Chondrocyte (in vitro differentiated cells): ENCODE measurements around the gene PPFIBP2. TPM values are rescaled to one million over a fixed set of nuclear protein-coding genes. Genes with fewer than 3 reads are reported as not detected.

Experiments used
- DNase-seq: peaks from one replicate; pipeline ENCODE4 v3.0.0; 2021; ENCODE audit warnings: mixed read lengths, low spot score
- H3K27ac Mint-ChIP-seq: one replicate; pipeline ENCODE4 v1.8.0; 2021; ENCODE audit warnings: mild to moderate bottlenecking, moderate library complexity, mixed read lengths; ENCODE audit not compliant: unreplicated experiment
- H3K27me3 Mint-ChIP-seq: 2 replicates; pipeline ENCODE4 v1.8.0; 2021; ENCODE audit warnings: low read depth, mixed read lengths
- H3K36me3 Mint-ChIP-seq: 2 replicates; pipeline ENCODE4 v1.8.0; 2021; ENCODE audit warnings: low read depth, mixed read lengths
- H3K4me1 Mint-ChIP-seq: 2 replicates; pipeline ENCODE4 v1.8.0; 2021; ENCODE audit warnings: low read depth, mild to moderate bottlenecking, mixed read lengths
- H3K4me3 Mint-ChIP-seq: one replicate; pipeline ENCODE4 v1.8.0; 2021; ENCODE audit warnings: mild to moderate bottlenecking, moderate library complexity, mixed read lengths; ENCODE audit not compliant: unreplicated experiment
- H3K9me3 Mint-ChIP-seq: 2 replicates; pipeline ENCODE4 v1.8.0; 2021; ENCODE audit warnings: low read depth, mixed read lengths
- total RNA-seq: library from RNA; stranded (reverse); gene quantifications from 3 replicates; pipeline ENCODE4 v1.2.1, GENCODE V29; 2021
- TF ChIP-seq, protein P1 (sequence below): fragments of 200-600 bp; sonication (generic); IDR thresholded peaks from 2 replicates; pipeline ENCODE4 v1.5.0; 2021; ENCODE audit warnings: antibody characterized with exemption, mild to moderate bottlenecking, moderate library complexity

The PPFIBP2 gene
- total RNA-seq, 1 donor from 2014 or later = 90.8 TPM

DNA sequence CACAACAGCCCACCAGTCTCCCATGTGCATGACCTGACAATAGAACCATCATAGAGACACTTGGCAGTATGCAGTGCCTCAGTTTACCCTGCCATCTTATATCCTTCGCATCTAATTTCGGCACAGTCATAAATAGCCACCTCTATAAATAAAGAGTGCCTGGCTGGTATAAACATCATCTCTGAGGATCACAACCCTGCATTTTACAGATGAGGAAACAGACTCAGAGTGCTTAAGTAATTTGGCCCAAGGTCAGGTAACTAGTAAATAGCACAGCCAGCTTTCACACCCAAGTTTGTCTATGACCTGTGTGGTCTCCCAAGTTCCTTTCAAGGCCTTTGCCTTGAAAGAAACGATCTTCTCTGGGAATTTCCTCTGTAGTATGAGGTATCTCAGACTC lies 114.9 kb downstream of the PPFIBP2 start:
- TF ChIP-seq, protein P1, sequence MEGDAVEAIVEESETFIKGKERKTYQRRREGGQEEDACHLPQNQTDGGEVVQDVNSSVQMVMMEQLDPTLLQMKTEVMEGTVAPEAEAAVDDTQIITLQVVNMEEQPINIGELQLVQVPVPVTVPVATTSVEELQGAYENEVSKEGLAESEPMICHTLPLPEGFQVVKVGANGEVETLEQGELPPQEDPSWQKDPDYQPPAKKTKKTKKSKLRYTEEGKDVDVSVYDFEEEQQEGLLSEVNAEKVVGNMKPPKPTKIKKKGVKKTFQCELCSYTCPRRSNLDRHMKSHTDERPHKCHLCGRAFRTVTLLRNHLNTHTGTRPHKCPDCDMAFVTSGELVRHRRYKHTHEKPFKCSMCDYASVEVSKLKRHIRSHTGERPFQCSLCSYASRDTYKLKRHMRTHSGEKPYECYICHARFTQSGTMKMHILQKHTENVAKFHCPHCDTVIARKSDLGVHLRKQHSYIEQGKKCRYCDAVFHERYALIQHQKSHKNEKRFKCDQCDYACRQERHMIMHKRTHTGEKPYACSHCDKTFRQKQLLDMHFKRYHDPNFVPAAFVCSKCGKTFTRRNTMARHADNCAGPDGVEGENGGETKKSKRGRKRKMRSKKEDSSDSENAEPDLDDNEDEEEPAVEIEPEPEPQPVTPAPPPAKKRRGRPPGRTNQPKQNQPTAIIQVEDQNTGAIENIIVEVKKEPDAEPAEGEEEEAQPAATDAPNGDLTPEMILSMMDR = no peak
- H3K27ac Mint-ChIP-seq = no peak overlapping the region

DNA sequence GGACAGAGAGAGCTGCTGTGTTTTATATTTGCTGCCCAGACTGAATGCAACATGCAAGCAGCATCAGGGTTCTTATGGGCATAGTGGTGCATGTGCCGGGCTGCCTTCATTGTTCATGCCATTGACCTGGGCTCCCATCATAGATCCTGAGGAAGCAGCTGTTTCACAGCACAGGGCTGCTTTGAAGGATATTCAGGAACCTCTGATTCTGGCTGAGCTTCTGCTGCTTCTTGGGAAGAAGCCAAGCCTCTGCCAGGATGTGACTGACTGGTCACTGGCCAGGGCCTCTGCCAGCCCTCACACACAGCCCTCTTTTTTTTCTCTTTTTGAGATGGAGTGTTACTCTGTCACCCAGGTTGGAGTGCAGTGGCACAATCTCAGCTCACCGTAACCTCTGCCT lies 116.2 kb downstream of the PPFIBP2 start:
- no peaks in the 10 kb centered on the region for H3K27me3 Mint-ChIP-seq
- TF ChIP-seq, protein P1 = no peak

More for the DNA sequence above, 114.9 kb downstream of the PPFIBP2 start:
- no peak overlapping the region for H3K4me3 Mint-ChIP-seq
- no peaks in the 10 kb centered on the region for H3K27me3 Mint-ChIP-seq
- H3K9me3 Mint-ChIP-seq = no peaks in the 10 kb centered on the region
- H3K4me1 Mint-ChIP-seq = no peaks in the 10 kb centered on the region
- no peak for DNase-seq
- peaks cover 43% of the 10 kb centered on the region for H3K36me3 Mint-ChIP-seq

DNA sequence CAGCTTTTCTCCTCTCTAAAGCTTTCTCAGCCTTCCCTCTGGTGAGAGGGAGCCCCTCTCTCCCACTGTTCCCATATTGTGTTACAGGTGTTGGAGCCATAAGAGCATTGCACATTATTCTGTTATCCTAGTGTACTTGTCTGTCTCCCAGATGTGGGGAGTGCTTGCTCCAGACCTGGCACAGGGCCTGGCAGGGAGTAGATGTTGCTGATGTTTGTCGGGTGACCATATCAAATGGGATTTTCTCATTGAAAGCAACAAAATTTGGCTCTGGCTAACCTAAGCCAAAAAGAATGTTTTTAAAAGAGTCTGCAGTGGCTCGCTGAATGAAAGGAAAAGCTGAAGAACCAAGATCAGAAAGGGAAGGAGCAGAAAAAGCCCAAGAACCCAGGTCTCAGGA lies 118.4 kb downstream of the PPFIBP2 start:
- H3K9me3 Mint-ChIP-seq = no peaks in the 10 kb centered on the region
- DNase-seq = no peak
- H3K4me1 Mint-ChIP-seq = peaks cover 1% of the 10 kb centered on the region
- H3K27ac Mint-ChIP-seq = no peak overlapping the region
- no peak overlapping the region for H3K4me3 Mint-ChIP-seq
- TF ChIP-seq, protein P1 = no peak
- H3K36me3 Mint-ChIP-seq = peaks cover 58% of the 10 kb centered on the region
- H3K27me3 Mint-ChIP-seq = no peaks in the 10 kb centered on the region

More for the DNA sequence above, 116.2 kb downstream of the PPFIBP2 start:
- Mint-ChIP-seq H3K36me3 (peaks cover 52% of the 10 kb centered on the region), H3K4me1 (no peaks in the 10 kb centered on the region), H3K9me3 (no peaks in the 10 kb centered on the region), H3K27ac (no peak overlapping the region), H3K4me3 (no peak overlapping the region)
- no peak for DNase-seq

DNA sequence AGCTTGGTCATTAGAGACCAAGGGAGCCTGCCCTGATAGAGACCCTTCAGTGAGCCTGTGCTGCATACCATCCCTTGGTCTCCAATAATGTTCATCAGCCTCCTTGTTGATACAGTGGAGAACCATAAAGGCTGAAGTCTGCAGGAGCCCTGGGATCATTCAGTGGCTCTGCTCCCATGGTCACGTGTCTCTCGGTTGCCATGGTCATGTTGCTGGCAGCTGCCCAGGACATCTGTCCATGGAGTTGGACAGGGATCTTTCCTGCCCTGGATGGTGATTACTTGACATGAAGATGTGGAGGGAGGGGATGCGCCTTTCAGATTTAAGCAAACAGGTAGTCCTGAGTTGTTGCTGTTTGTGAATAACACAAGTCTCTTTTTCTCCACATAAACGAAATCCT lies 121.3 kb downstream of the PPFIBP2 start:
- Mint-ChIP-seq H3K27me3 (no peaks in the 10 kb centered on the region), H3K9me3 (no peaks in the 10 kb centered on the region), H3K27ac (no peak overlapping the region), H3K4me1 (peaks cover 10% of the 10 kb centered on the region), H3K36me3 (peaks cover 65% of the 10 kb centered on the region), H3K4me3 (no peak overlapping the region)
- TF ChIP-seq, protein P1 = no peak
- no peak for DNase-seq

DNA sequence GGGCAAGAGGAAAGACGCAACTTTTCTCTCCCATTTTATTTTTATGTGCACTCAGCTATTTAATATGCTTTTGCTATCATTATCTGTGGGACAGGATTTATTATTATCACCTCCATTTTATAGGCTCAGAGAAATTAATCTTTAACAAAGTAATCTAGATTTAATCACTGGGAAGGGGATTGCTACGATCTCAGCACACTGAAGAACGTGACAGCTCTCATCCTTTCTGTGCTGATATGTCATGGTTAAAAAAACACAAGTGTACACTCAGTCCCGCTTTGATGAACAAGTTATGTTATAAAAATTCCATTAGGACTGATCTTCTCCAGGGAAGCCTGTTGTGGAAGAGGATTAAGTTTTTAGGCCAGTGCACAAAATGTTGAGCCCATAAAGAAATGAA lies 121.9 kb downstream of the PPFIBP2 start:
- Mint-ChIP-seq H3K4me3 (no peak overlapping the region), H3K27me3 (no peaks in the 10 kb centered on the region), H3K36me3 (peaks cover 68% of the 10 kb centered on the region), H3K9me3 (no peaks in the 10 kb centered on the region), H3K27ac (no peak overlapping the region), H3K4me1 (peaks cover 10% of the 10 kb centered on the region)
- TF ChIP-seq, protein P1 = no peak
- DNase-seq = no peak
